IPS DF 4.7 (cell line): ENCODE data around the gene ZIC2.

Source experiments
- DNase-seq: peaks from one replicate; pipeline ENCODE4 v3.0.0-alpha.2; 2013; ENCODE audit warnings: low spot score; ENCODE audit errors: extremely low read depth

The ZIC2 gene

DNA sequence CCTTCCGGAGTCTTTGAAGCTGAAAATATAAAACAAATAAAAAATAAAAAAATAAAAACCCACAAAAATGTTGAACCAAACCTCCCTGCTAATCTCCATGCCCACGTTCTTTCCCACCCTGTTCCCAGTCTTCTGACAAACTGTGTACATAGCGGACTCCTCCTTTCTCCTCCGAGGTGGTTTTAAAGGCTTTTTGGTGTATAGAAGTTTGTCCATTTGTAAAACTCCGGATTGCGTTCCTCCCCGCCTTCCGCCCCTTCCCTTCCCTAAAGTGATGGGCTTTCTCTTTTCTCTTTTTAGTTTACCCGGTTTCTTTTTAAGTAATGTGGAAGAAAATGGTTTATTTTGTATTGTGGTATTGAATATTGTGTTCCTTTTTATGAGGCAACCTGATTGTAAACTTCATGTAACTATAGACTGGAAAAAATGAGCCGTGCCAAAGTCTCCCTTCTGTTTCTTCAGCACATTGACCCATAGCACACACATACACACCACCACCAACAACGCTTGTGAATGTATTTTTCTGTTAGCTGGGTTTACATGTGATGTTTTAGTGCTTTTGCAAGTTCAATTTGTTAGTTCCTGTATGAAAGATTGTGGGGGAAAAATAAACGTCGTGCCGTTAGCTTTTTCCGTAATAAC lies 4.4 kb downstream of the ZIC2 start:
- DNase-seq: no peak

GRCh38 chr13:99986741-99987140 lies 5.2 kb downstream of the ZIC2 start:
- DNase-seq: no peak

DNA sequence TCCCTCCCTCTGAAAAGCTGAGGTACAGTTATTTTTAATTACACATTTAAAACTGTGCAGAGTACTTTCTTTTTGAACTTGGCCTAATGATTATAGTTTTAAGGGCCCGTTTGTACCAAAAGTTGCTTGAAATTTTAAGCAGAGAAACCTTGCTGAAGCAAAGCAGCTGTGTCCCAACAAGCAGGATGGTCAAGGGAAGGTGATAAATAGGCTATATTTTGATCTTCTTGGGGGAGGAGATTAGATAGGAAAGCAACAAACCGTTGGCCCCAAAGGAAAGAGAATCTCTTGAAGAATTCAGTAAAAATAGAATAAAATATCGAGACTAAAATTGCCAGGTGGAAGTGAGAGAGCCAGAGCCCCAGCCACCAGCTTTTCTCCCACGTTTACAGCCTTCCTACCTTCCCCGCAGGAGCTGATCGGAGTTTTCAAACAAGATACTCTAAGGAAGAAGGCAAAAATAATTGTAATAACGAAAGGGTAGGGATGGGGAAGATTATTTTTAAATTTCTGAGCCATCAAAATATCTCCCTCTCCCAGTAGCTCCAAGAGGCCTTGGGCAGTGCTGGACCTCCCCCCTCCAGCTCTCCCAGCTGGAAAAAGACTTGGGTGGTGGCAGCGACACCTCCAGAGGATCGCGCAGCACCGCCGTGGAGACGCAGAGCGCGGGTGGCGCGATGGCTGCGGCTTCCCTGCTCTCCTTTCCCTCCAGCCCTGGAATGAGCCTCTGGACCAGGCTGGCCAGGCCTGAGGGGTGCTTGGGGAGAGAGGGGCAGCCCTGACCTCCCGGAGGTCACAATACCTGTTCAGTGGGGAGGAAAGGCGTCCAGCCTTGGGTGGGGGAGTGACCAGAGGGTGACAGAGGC lies 5.8 kb downstream of the ZIC2 start:
- no peak for DNase-seq

DNA sequence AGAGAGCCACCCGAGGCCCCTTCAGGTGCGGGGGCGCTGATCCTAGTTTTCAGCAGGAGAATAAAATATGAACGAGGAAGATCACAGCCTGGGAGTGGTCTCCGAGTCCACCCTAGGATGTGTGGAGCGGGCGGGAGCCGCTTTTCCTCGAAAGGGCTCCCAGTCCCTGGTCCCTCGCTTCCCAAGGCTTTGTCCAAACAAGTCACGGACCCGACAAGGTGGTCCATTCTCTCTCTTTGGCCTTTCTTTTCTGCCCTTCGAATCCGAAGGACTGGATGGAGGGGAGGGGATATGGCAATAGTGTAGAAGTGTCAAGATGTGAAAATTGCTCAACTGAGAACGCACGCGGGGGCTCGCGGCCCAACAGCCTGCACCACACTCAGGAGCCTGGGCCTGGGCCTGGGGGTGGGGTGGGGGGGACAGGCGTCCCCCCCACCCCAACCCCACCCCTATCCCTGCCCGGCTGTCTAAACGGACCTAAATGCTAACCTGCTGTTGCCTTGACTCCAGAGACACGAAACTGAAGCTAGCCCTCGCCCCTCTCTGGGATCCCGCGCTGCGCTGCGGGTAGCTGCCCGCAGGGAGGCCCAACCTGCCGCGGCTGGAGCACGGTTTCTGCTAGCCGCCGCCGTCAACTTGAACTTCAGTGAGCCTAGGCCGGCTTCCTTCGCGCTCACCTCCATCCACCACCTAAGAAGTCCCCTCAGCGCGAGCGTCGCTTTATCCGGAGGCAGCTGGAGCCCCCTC lies 7.1 kb downstream of the ZIC2 start:
- DNase-seq: no peak

- DNase-seq: no peak
Measured at GRCh38 chr13:99989276-99990125, 7.9 kb downstream of the ZIC2 start.

DNA sequence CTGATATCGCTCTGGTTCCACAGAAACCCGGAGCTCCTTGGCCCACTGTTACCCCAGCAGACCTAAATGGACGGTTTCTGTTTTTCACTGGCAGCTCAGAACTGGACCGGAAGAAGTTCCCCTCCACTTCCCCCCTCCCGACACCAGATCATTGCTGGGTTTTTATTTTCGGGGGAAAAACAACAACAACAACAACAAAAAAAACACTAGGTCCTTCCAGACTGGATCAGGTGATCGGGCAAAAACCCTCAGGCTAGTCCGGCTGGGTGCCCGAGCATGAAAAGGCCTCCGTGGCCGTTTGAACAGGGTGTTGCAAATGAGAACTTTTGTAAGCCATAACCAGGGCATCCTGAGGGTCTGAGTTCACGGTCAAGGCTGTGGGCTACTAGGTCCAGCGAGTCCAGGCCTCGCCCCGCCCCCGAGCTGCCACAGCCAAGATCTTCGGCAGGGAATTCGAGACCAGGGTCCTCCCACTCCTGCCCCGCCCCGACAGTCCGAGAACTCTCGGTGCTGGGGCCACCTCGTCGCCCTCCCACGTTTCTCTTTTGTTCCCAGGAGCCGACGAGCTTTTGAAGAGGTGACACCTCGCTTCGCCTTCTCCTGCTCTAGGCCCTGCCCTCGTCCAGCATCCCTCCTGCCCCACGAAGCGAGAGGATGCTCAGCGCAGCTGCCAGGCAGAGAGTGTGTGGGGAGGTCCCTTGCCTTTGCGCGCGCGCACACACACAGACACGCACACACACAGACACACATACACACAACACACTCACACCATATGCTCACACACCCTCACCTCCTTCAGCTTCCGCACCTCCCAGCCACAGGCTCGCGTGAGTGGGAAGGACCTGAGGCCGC lies 8.8 kb downstream of the ZIC2 start:
- no peak for DNase-seq

- no peak for DNase-seq
Measured at GRCh38 chr13:99991013-99991827, 9.6 kb downstream of the ZIC2 start.

- DNase-seq: no peak
Measured at GRCh38 chr13:99991828-99992775, 10.5 kb downstream of the ZIC2 start.

DNA sequence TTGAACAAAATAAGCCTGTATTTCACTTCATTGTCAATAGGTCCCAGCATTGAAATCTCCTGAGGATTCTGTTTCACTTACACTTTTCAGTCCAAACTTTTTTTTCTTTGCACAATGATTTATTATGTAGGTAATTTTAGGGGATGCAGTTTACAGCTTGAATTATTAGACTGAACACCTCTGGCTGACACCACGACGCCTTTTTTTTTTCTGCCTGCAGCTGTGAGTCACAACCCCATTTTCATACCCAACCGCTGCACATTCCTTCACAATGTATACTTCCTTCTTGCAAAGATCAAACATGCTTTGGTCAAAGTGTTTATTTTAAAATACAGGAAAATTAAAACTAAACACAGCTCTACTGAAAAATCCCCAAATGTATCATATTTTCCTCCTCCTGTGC lies 11.4 kb downstream of the ZIC2 start:
- no peak for DNase-seq

DNA sequence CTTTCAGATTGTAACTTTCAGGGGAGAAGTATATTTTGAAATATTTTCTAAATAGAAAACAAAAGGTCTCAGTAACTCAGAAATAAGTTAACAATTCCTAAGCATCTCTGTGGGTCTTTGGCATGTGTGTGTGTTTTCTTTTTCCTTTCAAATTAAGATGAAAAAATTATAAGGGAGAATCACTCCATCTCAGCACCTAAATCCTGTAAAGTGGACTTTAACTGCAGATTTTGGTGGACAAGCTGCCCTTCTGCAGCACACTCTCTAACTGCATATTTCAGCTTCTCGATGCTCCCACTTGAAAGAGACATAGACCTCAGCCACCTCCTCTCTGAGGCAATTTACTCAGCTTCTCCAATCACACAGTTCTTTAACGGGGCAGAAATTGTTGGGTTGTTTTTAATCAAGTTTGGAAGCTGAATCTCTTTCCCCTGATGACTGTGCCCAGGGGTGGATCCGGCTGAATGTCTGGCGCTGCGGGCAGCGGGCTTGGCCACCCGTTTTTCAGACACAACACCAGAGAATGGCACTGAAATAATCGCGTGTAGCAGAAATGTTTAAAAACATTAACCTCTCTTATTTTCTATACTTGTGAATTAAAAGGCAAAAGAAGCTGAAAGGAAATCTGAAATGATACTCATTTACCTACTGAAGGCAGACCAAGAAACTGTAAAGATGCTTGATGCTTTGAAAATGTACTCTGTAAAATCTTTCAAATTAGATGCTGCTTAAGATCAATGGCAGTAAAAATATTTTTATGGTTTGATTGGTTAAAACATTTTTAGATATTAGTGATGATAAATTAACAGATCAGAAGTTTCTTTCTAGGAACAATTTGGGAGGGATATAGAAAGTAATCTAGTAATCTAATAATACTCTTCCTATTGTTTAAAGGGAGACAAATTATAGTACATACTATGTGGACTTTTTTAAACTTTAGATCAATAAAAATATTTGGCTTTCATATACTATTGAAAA lies 12.4 kb downstream of the ZIC2 start:
- no peak for DNase-seq

DNA sequence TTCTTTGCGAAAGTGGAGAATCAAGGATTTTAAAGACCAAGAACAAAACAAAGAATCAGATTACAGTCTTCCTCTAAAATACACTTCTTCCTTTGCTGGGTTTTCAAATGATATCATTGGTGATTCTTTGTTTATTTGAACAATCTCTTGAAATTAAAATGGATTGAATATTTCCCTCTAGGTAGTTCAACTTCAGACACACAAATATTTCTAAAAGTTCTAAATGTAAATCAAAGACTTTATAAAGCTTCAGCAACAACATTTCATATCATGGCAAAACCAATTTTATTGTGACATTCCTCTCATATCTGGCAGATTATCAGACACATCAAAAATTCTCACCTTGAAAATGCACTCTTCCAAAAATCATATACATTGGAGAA lies 13.0 kb downstream of the ZIC2 start:
- no peak for DNase-seq

DNA sequence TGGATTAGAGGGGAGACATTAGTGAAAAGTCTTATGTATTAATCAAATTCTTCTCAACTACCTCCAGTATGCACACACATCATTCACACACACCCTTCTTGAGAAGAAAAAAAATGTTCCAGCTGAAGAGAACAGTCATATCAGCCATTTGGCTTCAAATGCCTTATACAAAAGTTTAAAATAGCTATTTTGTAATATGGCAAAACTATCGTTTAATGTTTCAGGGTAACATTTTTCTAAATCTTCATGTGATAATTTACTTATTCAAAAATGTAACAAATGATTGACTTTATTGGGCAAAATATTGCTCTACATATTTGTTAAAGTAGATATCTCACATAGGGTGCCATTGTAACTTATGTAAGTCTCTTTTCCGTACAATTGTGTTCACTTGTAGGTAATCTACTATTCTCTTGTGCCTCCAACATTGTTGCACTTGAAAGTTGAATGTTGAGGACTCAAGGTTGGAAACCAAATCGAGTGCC lies 13.6 kb downstream of the ZIC2 start:
- no peak for DNase-seq

DNA sequence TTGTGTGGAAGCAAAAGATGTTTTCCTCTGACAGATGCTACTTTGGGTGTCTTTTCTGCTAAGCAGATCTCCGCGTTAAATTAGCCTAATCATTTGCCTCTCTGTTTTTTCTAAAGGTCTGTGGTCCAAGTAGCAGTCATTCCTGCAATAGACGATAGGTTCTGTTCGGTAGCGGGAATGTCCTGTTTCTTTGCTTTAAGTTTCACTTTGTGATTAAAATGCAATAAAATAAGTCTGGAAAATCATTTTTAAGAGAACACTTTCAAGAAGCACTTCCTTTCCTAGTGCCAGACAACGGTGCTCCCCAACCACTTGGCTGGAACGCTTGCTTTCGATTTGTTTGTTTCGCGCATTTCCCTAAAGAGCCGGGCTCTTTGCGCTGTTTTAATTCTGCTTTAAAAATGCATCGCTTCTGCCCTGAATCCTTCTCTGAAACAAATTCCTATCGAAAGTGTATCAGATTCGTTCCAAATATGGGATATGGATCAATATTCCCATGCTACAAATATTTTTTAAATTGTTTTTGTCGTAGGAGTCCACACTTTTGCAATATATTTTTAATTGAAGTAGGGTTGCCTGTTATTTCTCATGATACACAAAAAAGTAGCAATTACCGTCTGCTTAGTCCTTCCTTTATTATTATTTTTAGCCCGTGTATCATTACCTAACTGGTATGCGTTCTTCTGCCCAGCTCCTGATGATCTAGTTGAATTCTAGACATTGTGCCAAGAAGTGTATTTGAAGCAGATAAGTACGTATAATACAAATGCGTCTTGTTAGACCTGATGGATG lies 14.2 kb downstream of the ZIC2 start:
- no peak for DNase-seq

DNA sequence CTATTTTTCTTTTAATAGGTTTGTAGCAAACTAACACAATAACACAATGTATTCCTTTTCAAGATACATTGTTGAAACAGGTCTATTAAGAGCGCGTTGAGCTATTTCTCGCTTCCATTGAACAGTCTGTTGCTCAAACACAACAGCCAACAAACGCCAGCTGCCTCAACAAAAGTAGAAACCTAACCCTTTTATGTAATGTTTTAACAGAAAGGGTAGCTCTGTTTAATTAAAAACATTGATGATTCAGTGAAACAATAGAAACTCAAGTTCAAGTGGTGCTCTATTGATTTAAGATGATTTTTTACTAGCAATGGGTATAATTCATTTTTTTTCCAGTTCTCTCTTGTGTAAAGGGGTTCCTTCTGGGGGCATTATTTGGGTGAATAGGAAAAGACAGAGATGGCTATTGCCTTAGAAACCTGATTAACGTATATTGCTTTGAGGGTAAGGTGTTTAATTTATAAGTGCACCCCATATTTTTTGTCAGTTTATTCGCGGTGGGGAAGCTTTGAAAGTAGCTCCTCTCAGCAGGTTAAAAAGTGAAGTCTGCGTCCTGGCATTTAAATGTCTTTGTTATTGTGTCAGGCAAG lies 14.9 kb downstream of the ZIC2 start:
- no peak for DNase-seq

- DNase-seq: no peak
Measured at GRCh38 chr13:99997702-99998214, 16.2 kb downstream of the ZIC2 start.

GRCh38 chr13:99998261-99998660 lies 16.7 kb downstream of the ZIC2 start:
- DNase-seq: no peak
